CD4-positive, alpha-beta memory T cell (primary cell): Measurements from ENCODE around the gene PPP6R2. TPM values are rescaled to one million over a fixed set of nuclear protein-coding genes. Genes with fewer than 3 reads are reported as not detected.
"Not testable (repeated sequence)": the region's sequence is repeated elsewhere in the genome, so short reads cannot be mapped to it uniquely, and the experiment has no call there.

ENCODE experiments used
- CTCF ChIA-PET: fragments of 350-600 bp; sonication (Branson Sonifier 250); formaldehyde crosslinking; loops from one replicate; lab custom pipeline; 2021; ENCODE audit warnings: inconsistent platforms; ENCODE audit not compliant: partially characterized antibody; lab: Charles Lee
- POLR2A ChIA-PET: fragments of 350-600 bp; sonication (Branson Sonifier 250); formaldehyde crosslinking; loops from one replicate; lab custom pipeline; 2021; ENCODE audit not compliant: partially characterized antibody; lab: Charles Lee
- DNase-seq, 5 donors: peaks; one replicate each; pipeline versions ENCODE4 v3.0.0 to v3.0.0-alpha.2; 2020 to 2022; ENCODE audit warnings: mixed read lengths in 1 of 5
- H3K27ac ChIP-seq: one replicate; pipeline ENCODE4 v1.7.0; 2013; ENCODE audit warnings: low read depth, low read length
- H3K27me3 ChIP-seq: 2 replicates; pipeline ENCODE4 v1.7.0; 2013; ENCODE audit warnings: mild to moderate bottlenecking, low read length, moderate library complexity; ENCODE audit not compliant: insufficient read depth
- H3K36me3 ChIP-seq: 2 replicates; pipeline ENCODE4 v1.7.0; 2013; ENCODE audit warnings: mild to moderate bottlenecking, low read length, moderate library complexity; ENCODE audit not compliant: insufficient read depth
- H3K4me1 ChIP-seq: 2 replicates; pipeline ENCODE4 v1.7.0; 2013; ENCODE audit warnings: mild to moderate bottlenecking, low read length, moderate library complexity; ENCODE audit not compliant: insufficient read depth
- H3K4me3 ChIP-seq, 2 donors: one replicate each; pipeline ENCODE4 v1.7.0; 2013; ENCODE audit warnings: low read length in 2 of 2, mild to moderate bottlenecking in 1 of 2
- H3K9me3 ChIP-seq, 2 donors: one replicate each; pipeline ENCODE4 v1.7.0; 2013; ENCODE audit warnings: low read length in 2 of 2, control low read depth in 1 of 2; ENCODE audit not compliant: control insufficient read depth in 1 of 2
- H3K27ac Mint-ChIP-seq, 7 donors: one replicate each; pipeline ENCODE4 v1.8.0; 2020 to 2021; ENCODE audit warnings: mixed read lengths in 7 of 7, mild to moderate bottlenecking in 6 of 7, inconsistent platforms in 3 of 7, moderate library complexity in 3 of 7
- H3K27me3 Mint-ChIP-seq, 2 donors: one replicate each; pipeline ENCODE4 v1.8.0; 2020 to 2021; ENCODE audit warnings: mixed read lengths in 2 of 2
- H3K36me3 Mint-ChIP-seq, 2 donors: one replicate each; pipeline ENCODE4 v1.8.0; 2020 to 2021; ENCODE audit warnings: mixed read lengths in 2 of 2, inconsistent platforms in 1 of 2, mild to moderate bottlenecking in 1 of 2
- H3K4me1 Mint-ChIP-seq, 4 donors: one replicate each; pipeline ENCODE4 v1.8.0; 2020 to 2021; ENCODE audit warnings: mixed read lengths in 4 of 4, mild to moderate bottlenecking in 1 of 4
- H3K4me3 Mint-ChIP-seq, 8 donors: one replicate each; pipeline ENCODE4 v1.8.0; 2020 to 2021; ENCODE audit warnings: mixed read lengths in 8 of 8, mild to moderate bottlenecking in 7 of 8, moderate library complexity in 6 of 8, inconsistent platforms in 3 of 8
- H3K9me3 Mint-ChIP-seq, 8 donors: one replicate each; pipeline ENCODE4 v1.8.0; 2020 to 2021; ENCODE audit warnings: mixed read lengths in 8 of 8, mild to moderate bottlenecking in 5 of 8, inconsistent platforms in 3 of 8, moderate library complexity in 1 of 8
- intact Hi-C: fragments of 100-400 bp; cut with micrococcal nuclease; formaldehyde crosslinking; loops from one replicate; pipeline ENCODE4 v1.15.1; 2023
- polyA plus RNA-seq, 2 donors: library from polyadenylated mRNA; unstranded; fragments of 300-500 nt; fragmentation: Illumina TruSeq; gene quantifications; one replicate each; pipeline ENCODE4 v1.2.3, GENCODE V29; 2021
- total RNA-seq, 2 experiments: library from RNA; stranded (reverse); gene quantifications; one replicate each; pipeline ENCODE4 v1.2.3, GENCODE V29; 2021

PPP6R2 gene
- total and polyA plus RNA-seq, 4 experiments from 2014 or later, result 13.3 to 91.2 (median 53.9) TPM

DNA sequence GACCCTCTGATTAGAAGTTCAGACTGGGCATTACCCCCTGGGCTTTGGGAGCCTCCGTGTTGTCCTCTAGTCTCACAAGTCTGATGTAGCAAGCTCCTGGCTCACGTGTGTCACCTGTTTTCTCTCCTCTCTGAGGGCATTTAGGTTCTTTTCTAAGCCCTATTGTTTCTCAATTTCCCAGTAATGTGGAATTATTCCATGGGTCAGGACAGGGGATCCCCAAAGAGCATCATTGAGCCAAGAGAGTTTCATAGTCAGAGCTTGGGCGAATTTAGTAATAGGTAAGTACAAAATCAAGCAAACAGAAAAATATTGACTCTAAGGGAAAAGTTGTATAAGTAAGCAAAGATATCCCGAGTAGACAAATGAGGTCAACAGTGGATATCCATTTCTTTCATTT is 57.3 kb downstream of the PPP6R2 start:
- H3K4me1 Mint-ChIP-seq, result peaks cover 13 to 28% (median 19%) of the 10 kb centered on the region in 4 donors
- Histone ChIP-seq H3K4me1 (peaks cover 7% of the 10 kb centered on the region), H3K4me3 (no peak overlapping the region), H3K27ac (no peak overlapping the region), H3K27me3 (no peaks in the 10 kb centered on the region), H3K9me3 (no peaks in the 10 kb centered on the region), H3K36me3 (peaks cover 12% of the 10 kb centered on the region)
- DNase-seq, result no peak
- H3K27me3 Mint-ChIP-seq, result no peaks in the 10 kb centered on the region
- no peaks in the 10 kb centered on the region for H3K9me3 Mint-ChIP-seq
- intact Hi-C loops, result no loop called here
- ChIA-PET CTCF (interaction anchor here (0.6 to 3.0 kb wide), 7 partner anchors 25 to 220 kb away, joined by 3 to 17 read pairs (median 5); partner anchors contain the start of gene SCO2), POLR2A (interaction anchor here (1.0 kb wide), 1 partner anchor 125 kb away, joined by 3 read pairs; the partner anchor contains the start of gene SCO2)
- peaks cover 13 to 18% of the 10 kb centered on the region in 2 donors for H3K36me3 Mint-ChIP-seq
- H3K4me3 Mint-ChIP-seq, result peak overlapping the region in 1 of 8 donors; percentile 2
- peak overlapping the region in 6 of 7 donors; percentile 55 to 84 (median 74) for H3K27ac Mint-ChIP-seq

GRCh38 chr22:50400931-50401330 is 57.8 kb downstream of the PPP6R2 start:
- Mint-ChIP-seq H3K27me3 (no peaks in the 10 kb centered on the region), H3K4me1 (peaks cover 13 to 28% (median 19%) of the 10 kb centered on the region in 4 donors), H3K4me3 (no peak overlapping the region), H3K9me3 (no peaks in the 10 kb centered on the region), H3K36me3 (peaks cover 15 to 18% of the 10 kb centered on the region in 2 donors), H3K27ac (peak overlapping the region in 1 of 7 donors; percentile 76)
- Histone ChIP-seq H3K27ac (no peak overlapping the region), H3K9me3 (no peaks in the 10 kb centered on the region), H3K36me3 (peaks cover 12% of the 10 kb centered on the region), H3K27me3 (no peaks in the 10 kb centered on the region), H3K4me3 (no peak overlapping the region), H3K4me1 (peaks cover 7% of the 10 kb centered on the region)
- intact Hi-C loops, result no loop called here
- CTCF ChIA-PET, result interaction anchor here (1.0 to 3.0 kb wide), 3 partner anchors 26 to 125 kb away, joined by 4 to 12 read pairs (median 5); partner anchors contain the start of gene SCO2
- DNase-seq, result no peak
- POLR2A ChIA-PET, result no interaction called here

- no peak for DNase-seq
- H3K36me3 Mint-ChIP-seq, result peaks cover 16 to 25% of the 10 kb centered on the region in 2 donors
- Histone ChIP-seq H3K27me3 (no peaks in the 10 kb centered on the region), H3K9me3 (no peaks in the 10 kb centered on the region), H3K36me3 (peaks cover 12% of the 10 kb centered on the region), H3K4me1 (peaks cover 7% of the 10 kb centered on the region), H3K4me3 (no peak overlapping the region), H3K27ac (no peak overlapping the region)
- POLR2A ChIA-PET, result no interaction called here
- peaks cover 10 to 23% (median 18%) of the 10 kb centered on the region in 4 donors for H3K4me1 Mint-ChIP-seq
- H3K27me3 Mint-ChIP-seq, result no peaks in the 10 kb centered on the region
- H3K27ac Mint-ChIP-seq, result peak overlapping the region in 2 of 7 donors; percentile 37 to 48
- no peak overlapping the region for H3K4me3 Mint-ChIP-seq
- CTCF ChIA-PET, result interaction anchor here (1.5 to 1.8 kb wide), 2 partner anchors 96 to 219 kb away, joined by 3 to 5 read pairs; no protein-coding TSS in a partner anchor
- intact Hi-C loops, result no loop called here
- H3K9me3 Mint-ChIP-seq, result no peaks in the 10 kb centered on the region
Measured at GRCh38 chr22:50401907-50402306, 58.8 kb downstream of the PPP6R2 start.

DNA sequence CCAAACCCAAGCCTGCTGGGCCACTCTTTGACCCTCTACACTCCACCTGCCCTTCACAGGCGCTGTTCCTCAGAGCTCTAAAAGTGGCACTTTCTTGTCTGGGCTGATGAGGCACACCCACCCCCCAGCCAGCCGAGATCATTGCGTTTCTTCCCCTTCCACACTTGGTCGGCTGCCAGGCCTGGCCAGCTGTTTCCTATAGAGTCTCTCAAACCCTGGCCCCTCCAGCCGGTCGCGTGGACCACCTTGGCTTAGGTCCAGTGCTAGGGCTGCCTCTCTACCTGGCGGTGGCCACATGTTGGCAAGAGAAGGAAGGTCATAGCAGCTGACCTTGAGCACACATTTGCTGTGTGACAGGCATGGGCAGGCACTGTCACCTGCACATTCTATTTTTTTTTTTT is 60.6 kb downstream of the PPP6R2 start:
- POLR2A ChIA-PET, result no interaction called here

DNA sequence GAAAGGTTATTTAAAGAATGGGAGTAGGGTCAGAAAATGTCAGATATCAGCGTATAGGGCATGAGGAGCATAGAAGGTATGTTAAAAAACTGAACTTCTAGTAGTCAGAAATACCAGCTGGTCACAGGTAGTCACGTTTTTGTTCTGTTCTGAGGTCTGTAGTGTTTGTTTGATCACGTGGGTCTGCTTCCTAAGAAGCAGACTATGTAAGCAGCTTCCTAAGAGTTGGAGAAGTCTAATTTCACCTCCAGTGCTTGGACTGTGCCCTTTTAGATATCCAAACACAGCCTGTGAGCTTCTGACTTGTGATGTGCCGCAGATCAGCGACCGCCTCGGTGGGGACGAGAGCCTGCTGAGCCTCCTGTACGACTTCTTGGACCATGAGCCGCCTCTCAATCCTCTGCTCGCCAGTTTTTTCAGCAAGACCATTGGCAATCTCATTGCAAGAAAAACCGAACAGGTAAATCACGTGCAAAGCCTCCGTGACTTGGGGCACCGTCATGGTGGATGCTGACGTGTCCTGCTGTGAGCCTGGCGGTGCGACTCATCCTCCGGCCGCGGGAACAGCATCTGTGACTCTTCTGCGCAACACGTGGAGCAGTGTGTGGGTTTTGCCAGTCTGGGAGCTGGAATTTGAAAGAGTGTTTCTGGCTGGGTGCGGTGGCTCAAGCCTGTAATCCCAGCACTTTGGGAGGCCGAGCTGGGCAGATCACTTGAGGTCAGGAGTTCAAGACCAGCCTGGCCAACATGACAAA is 63.5 kb downstream of the PPP6R2 start:
- Histone ChIP-seq H3K27me3 (no peaks in the 10 kb centered on the region), H3K9me3 (no peaks in the 10 kb centered on the region), H3K36me3 (peaks cover 9% of the 10 kb centered on the region), H3K4me1 (no peaks in the 10 kb centered on the region), H3K27ac (no peak overlapping the region), H3K4me3 (no peak overlapping the region)
- no peaks in the 10 kb centered on the region for H3K27me3 Mint-ChIP-seq
- peaks cover 1 to 6% (median 4%) of the 10 kb centered on the region in 4 donors for H3K4me1 Mint-ChIP-seq
- peaks cover 23 to 33% of the 10 kb centered on the region in 2 donors for H3K36me3 Mint-ChIP-seq
- no peak for DNase-seq
- peak overlapping the region in 5 of 7 donors; percentile 43 to 91 (median 67) for H3K27ac Mint-ChIP-seq
- ChIA-PET CTCF (no interaction called here), POLR2A (no interaction called here)
- H3K4me3 Mint-ChIP-seq, result no peak overlapping the region
- no peaks in the 10 kb centered on the region for H3K9me3 Mint-ChIP-seq
- intact Hi-C loops, result no loop called here

More for the DNA sequence above, 60.6 kb downstream of the PPP6R2 start:
- H3K4me1 ChIP-seq, result peaks cover 7% of the 10 kb centered on the region
- no peak overlapping the region for H3K27ac ChIP-seq
- Mint-ChIP-seq H3K9me3 (no peaks in the 10 kb centered on the region), H3K4me1 (peaks cover 7 to 20% (median 14%) of the 10 kb centered on the region in 4 donors), H3K4me3 (no peak overlapping the region), H3K36me3 (peaks cover 17 to 32% of the 10 kb centered on the region in 2 donors), H3K27ac (peak overlapping the region in 3 of 7 donors; percentile 18 to 85 (median 35)), H3K27me3 (no peaks in the 10 kb centered on the region)
- DNase-seq, result no peak
- no peak overlapping the region for H3K4me3 ChIP-seq
- CTCF ChIA-PET, result interaction anchor here (1.0 to 1.5 kb wide), 2 partner anchors 12 to 217 kb away, joined by 3 read pairs; no protein-coding TSS in a partner anchor
- H3K36me3 ChIP-seq, result peaks cover 13% of the 10 kb centered on the region
- intact Hi-C loops, result no loop called here
- no peaks in the 10 kb centered on the region for H3K27me3 ChIP-seq
- no peaks in the 10 kb centered on the region for H3K9me3 ChIP-seq

GRCh38 chr22:50408311-50408710 is 65.2 kb downstream of the PPP6R2 start:
- Histone ChIP-seq H3K4me3 (no peak overlapping the region), H3K36me3 (peaks cover 9% of the 10 kb centered on the region), H3K9me3 (no peaks in the 10 kb centered on the region), H3K4me1 (no peaks in the 10 kb centered on the region), H3K27me3 (no peaks in the 10 kb centered on the region), H3K27ac (no peak overlapping the region)
- intact Hi-C loops, result no loop called here
- Mint-ChIP-seq H3K4me1 (peaks cover 1 to 5% (median 3%) of the 10 kb centered on the region in 4 donors), H3K27ac (peak overlapping the region in 2 of 7 donors; percentile 47 to 74), H3K9me3 (no peaks in the 10 kb centered on the region), H3K36me3 (peaks cover 21 to 32% of the 10 kb centered on the region in 2 donors), H3K27me3 (no peaks in the 10 kb centered on the region), H3K4me3 (no peak overlapping the region)
- no peak for DNase-seq
- POLR2A ChIA-PET, result no interaction called here
- CTCF ChIA-PET, result no interaction called here

DNA sequence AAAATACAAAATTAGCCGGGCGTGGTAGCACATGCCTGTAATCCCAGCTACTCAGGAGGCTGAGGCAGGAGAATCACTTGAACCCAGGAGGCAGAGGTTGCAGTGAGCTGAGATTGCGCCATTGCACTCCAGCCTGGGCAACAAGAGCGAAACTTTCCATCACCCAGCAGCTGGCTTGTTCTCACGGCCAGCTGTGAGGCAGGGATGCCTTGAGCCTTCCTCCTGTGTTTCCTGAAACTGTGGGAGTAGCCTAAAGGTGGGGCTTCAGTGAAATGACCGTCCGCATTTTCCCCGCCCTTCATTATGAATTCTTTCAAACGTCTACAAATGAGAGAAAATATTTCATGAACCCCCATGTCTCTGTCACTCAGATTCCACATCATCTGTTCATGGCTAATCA is 65.8 kb downstream of the PPP6R2 start:
- DNase-seq, POLR2A ChIA-PET, H3K27me3 ChIP-seq, H3K4me3 ChIP-seq, H3K9me3 Mint-ChIP-seq, H3K27me3 Mint-ChIP-seq, H3K4me1 Mint-ChIP-seq, H3K36me3 ChIP-seq, CTCF ChIA-PET, H3K4me1 ChIP-seq, H3K4me3 Mint-ChIP-seq, H3K9me3 ChIP-seq, H3K27ac ChIP-seq, intact Hi-C loops: not testable (repeated sequence)
- peaks cover 17 to 36% of the 10 kb centered on the region in 2 donors for H3K36me3 Mint-ChIP-seq
- peak overlapping the region in 1 of 7 donors; percentile 19 for H3K27ac Mint-ChIP-seq
